HepG2 (cell line): Measurements from ENCODE around the gene HIPK2. TPM values are rescaled to one million over a fixed set of nuclear protein-coding genes. Genes with fewer than 3 reads are reported as not detected.

Source experiments
- ATAC-seq: fragments of 200-7000 bp; cut with Tn5 transposase; 3 replicates; pipeline ENCODE4 v1.9.1; 2020; ENCODE audit warnings: mild to moderate bottlenecking, moderate library complexity
- BruUV-seq: library from RNA; stranded (reverse); fragments of 400-500 nt; replicated peaks from 2 replicates; lab custom pipeline; 2021; lab: Mats Ljungman, UMichigan
- CTCF ChIA-PET: fragments of 300-600 bp; formaldehyde crosslinking; extraction: SDS; loops from one replicate; lab custom pipeline; 2021; ENCODE audit warnings: low total read pairs, inconsistent platforms, low intra/inter-chr PET ratio; lab: Yijun Ruan, JAX
- POLR2A ChIA-PET: fragments of 350-600 bp; sonication (Branson Sonifier 250); formaldehyde crosslinking; loops from one replicate; lab custom pipeline; 2020; ENCODE audit warnings: antibody characterized with exemption, inconsistent platforms; lab: Yijun Ruan, JAX
- DNase-seq: peaks from one replicate; pipeline ENCODE4 v3.0.0-alpha.2; 2015; ENCODE audit warnings: low spot score
- FAIRE-seq: peaks from 3 replicates; lab custom pipeline; 2011; peaks lifted over from hg19 to GRCh38; lab: Jason Lieb, UNC
- H2AFZ ChIP-seq: one replicate; pipeline ENCODE4 v1.6.1; 2011; ENCODE audit warnings: low read length, inconsistent platforms
- H3K27ac ChIP-seq: fragments of 300-600 bp; 3 replicates; pipeline ENCODE4 v1.8.0; 2011; ENCODE audit warnings: mixed run types, mild to moderate bottlenecking, mixed read lengths, low read length, inconsistent platforms; ENCODE audit not compliant: insufficient read depth; ENCODE audit errors: extremely low read length
- H3K27me3 ChIP-seq, 2 experiments: fragments of 200-600 bp in 1 of 2; 2 replicates in 1 of 2; 3 replicates in 1 of 2; pipeline versions ENCODE4 v1.6.0 to v1.8.0; 2011; ENCODE audit warnings: low read length in 2 of 2, mild to moderate bottlenecking in 2 of 2, moderate library complexity in 2 of 2, inconsistent platforms in 1 of 2; ENCODE audit not compliant: insufficient read depth in 2 of 2, control insufficient read depth in 1 of 2
- H3K36me3 ChIP-seq, 2 experiments: fragments of 200-600 bp in 1 of 2; replicated peaks in 1 of 2; 2 replicates in 1 of 2; 3 replicates in 1 of 2; pipeline versions ENCODE4 v1.5.1 to v1.8.0; 2011; ENCODE audit warnings: low read length in 2 of 2, inconsistent platforms in 1 of 2; ENCODE audit not compliant: insufficient read depth in 2 of 2, control insufficient read depth in 1 of 2
- H3K4me1 ChIP-seq: 2 replicates; pipeline ENCODE4 v1.5.1; 2012; ENCODE audit warnings: low read length, inconsistent platforms; ENCODE audit not compliant: insufficient read depth
- H3K4me2 ChIP-seq: 2 replicates; pipeline ENCODE4 v1.6.0; 2011; ENCODE audit warnings: low read depth, low read length, inconsistent platforms
- H3K4me3 ChIP-seq, 3 experiments: fragments of 200-600 bp in 1 of 3; sonication (generic), shearing (Covaris generic) in 1 of 3; replicated peaks in 1 of 3; 2 replicates each; pipeline ENCODE4 v1.5.1; 2011 to 2016; ENCODE audit warnings: low read length in 3 of 3, inconsistent platforms in 2 of 3, low read depth in 2 of 3, mild to moderate bottlenecking in 2 of 3, control low read depth in 1 of 3, mixed read lengths in 1 of 3; ENCODE audit not compliant: insufficient read depth in 1 of 3
- H3K79me2 ChIP-seq: one replicate; pipeline ENCODE4 v1.6.1; 2011; ENCODE audit warnings: low read length, inconsistent platforms; ENCODE audit not compliant: insufficient read depth
- H3K9ac ChIP-seq: 2 replicates; pipeline ENCODE4 v1.6.0; 2011; ENCODE audit warnings: mild to moderate bottlenecking, low read depth, low read length, inconsistent platforms; ENCODE audit not compliant: insufficient read depth
- H3K9me3 ChIP-seq: 2 replicates; pipeline ENCODE4 v1.5.1; 2012; ENCODE audit warnings: mild to moderate bottlenecking, low read length
- H4K20me1 ChIP-seq: 2 replicates; pipeline ENCODE4 v1.6.0; 2011; ENCODE audit warnings: inconsistent platforms, mild to moderate bottlenecking, low read length, moderate library complexity; ENCODE audit not compliant: insufficient read depth
- ARNTL ChIP-seq: sonication (generic); formaldehyde crosslinking; IDR thresholded peaks from 2 replicates; pipeline ENCODE4 v1.4.0; 2020; ENCODE audit warnings: mild to moderate bottlenecking, missing genetic modification reagents
- CBX1 ChIP-seq: IDR thresholded peaks from one replicate; pipeline ENCODE4 v1.6.1; 2016; ENCODE audit warnings: antibody characterized with exemption, low read depth
- CTCF ChIP-seq: sonication (generic); formaldehyde crosslinking; IDR thresholded peaks from 2 replicates; pipeline ENCODE4 v1.5.0; 2020; ENCODE audit warnings: mild to moderate bottlenecking, missing genetic modification reagents, moderate library complexity
- POLR2G ChIP-seq: fragments of 200-400 bp; formaldehyde crosslinking; IDR thresholded peaks from 2 replicates; pipeline ENCODE4 v1.6.1; 2018; ENCODE audit warnings: mild to moderate bottlenecking, low read depth, low read length, moderate library complexity
- RBM22 ChIP-seq: fragments of 200-400 bp; formaldehyde crosslinking; optimal IDR thresholded peaks from 2 replicates; pipeline ENCODE3; 2017; ENCODE audit warnings: mild to moderate bottlenecking, low read length, moderate library complexity
- RELA ChIP-seq: sonication (generic); formaldehyde crosslinking; IDR thresholded peaks from 2 replicates; pipeline ENCODE4 v1.4.0; 2020; ENCODE audit warnings: missing genetic modification reagents
- RNF219 ChIP-seq: sonication (generic); formaldehyde crosslinking; IDR thresholded peaks from 2 replicates; pipeline ENCODE4 v1.5.0; 2020; ENCODE audit warnings: mild to moderate bottlenecking, missing genetic modification reagents
- XRCC5 ChIP-seq: fragments of 200-400 bp; formaldehyde crosslinking; optimal IDR thresholded peaks from 2 replicates; pipeline ENCODE3; 2017; ENCODE audit warnings: mild to moderate bottlenecking, low read length
- ZFP82 ChIP-seq: sonication (generic); formaldehyde crosslinking; IDR thresholded peaks from 2 replicates; pipeline ENCODE4 v1.5.1; 2020; ENCODE audit warnings: mild to moderate bottlenecking, missing genetic modification reagents, borderline replicate concordance
- ZNF331 ChIP-seq: sonication (generic); formaldehyde crosslinking; IDR thresholded peaks from 2 replicates; pipeline ENCODE4 v1.4.0; 2020; ENCODE audit warnings: missing genetic modification reagents
- ZNF615 ChIP-seq: sonication (generic); formaldehyde crosslinking; IDR thresholded peaks from 2 replicates; pipeline ENCODE4 v1.5.0; 2020; ENCODE audit warnings: mild to moderate bottlenecking, missing genetic modification reagents, borderline replicate concordance
- ZNF775 ChIP-seq: sonication (generic); formaldehyde crosslinking; IDR thresholded peaks from 2 replicates; pipeline ENCODE4 v1.4.0; 2020; ENCODE audit warnings: missing genetic modification reagents, mild to moderate bottlenecking, moderate library complexity, borderline replicate concordance
- ZNF790 ChIP-seq: sonication (generic); formaldehyde crosslinking; IDR thresholded peaks from 2 replicates; pipeline ENCODE4 v1.8.0; 2022; ENCODE audit warnings: missing genetic modification reagents, mild to moderate bottlenecking, borderline replicate concordance
- WGBS: methylation state at CpG from one replicate; pipeline ENCODE4 v1.1.6; 2017; ENCODE audit warnings: low lambda C conversion rate; 5-methylcytosine and 5-hydroxymethylcytosine counted together
- in situ Hi-C: cut with HindIII; loops from 2 replicates; pipeline ENCODE4 v1.10.0; 2017; ENCODE audit warnings: low pct_unique_long_range_greater_than_20kb; ENCODE audit not compliant: extremely low pct_ligation_motif_present
- intact Hi-C: fragments of 100-400 bp; cut with micrococcal nuclease; formaldehyde crosslinking; loops from one replicate; pipeline ENCODE4 v1.10.0; 2022; ENCODE audit not compliant: unreplicated experiment
- polyA plus RNA-seq, 8 experiments: library from polyadenylated mRNA; depleted of rRNA in 3 of 8; stranded (reverse) in 7 of 8; unstranded in 1 of 8; fragments of >200 nt; fragmentation: Illumina TruSeq in 4 of 8; extraction: Trizol in 4 of 8; gene quantifications; 2 replicates each; pipeline versions ENCODE4 v1.2.1 to v1.2.3, GENCODE V29; 2011 to 2016; ENCODE audit warnings: low read depth in 4 of 8, missing spikeins in 1 of 8, mixed read lengths in 1 of 8; ENCODE audit not compliant: insufficient read depth in 1 of 8
- total RNA-seq, 5 experiments: library from RNA; depleted of rRNA; stranded (reverse); fragments of >200 nt; fragmentation: Illumina TruSeq; extraction: Trizol; gene quantifications; 2 replicates each; pipeline ENCODE4 v1.2.3, GENCODE V29; 2016; ENCODE audit warnings: low read depth in 1 of 5

Gene HIPK2
- total and polyA plus RNA-seq, 2 of the 13 experiments (the other 11 are each of a cell fraction or from before 2014, with no cell fraction given): 14.4 to 20.2 TPM

DNA sequence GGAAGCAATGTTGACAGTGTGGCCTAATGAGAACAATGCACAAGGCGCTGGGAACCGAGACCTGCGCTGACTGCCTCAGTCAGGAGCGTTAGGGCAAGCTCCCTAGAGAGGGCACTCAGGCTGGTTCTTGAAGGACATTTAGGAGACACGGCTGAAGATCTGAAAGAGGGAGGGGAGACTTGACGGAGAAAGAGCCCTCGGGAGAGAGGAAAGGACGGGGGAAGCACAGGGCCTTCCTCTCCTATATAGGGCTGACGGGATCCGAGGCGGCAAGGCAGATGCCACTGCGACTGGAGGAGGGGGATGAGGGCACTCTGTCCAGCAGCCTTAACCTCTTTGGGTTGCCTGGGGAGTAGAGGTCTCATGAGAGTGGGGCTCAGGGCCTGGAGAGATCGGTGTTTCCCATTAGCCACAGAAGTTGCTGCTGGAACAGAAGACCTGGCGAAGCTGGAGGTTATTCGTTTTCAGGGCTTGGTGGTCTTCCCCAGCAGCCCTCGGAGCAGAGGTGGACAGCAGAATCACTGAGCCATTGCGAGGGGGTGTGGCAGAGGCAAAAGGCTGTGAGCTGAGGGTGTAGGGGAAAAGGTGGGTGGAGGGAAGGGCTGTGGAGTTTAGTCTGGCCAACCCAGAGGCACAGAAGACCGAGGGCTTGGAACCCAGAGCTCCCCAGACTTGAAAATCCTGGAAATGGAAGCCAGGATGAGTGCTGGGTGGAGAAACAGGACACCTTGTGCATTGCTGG is 218.3 kb downstream of the HIPK2 start:
- DNase-seq (no peak), ATAC-seq (peak; percentile 47), FAIRE-seq (no peak)
- H3K9me3 ChIP-seq: no peaks in the 10 kb centered on the region
- H2AFZ ChIP-seq: no peak overlapping the region
- BruUV-seq: no TSS peak
- no peak overlapping the region for H3K9ac ChIP-seq
- H4K20me1 ChIP-seq: no peaks in the 10 kb centered on the region
- H3K79me2 ChIP-seq: no peaks in the 10 kb centered on the region
- POLR2A ChIA-PET: no interaction called here
- H3K4me3 ChIP-seq: no peak overlapping the region
- in situ Hi-C loops: no loop called here
- intact Hi-C loops: loop anchor here (10.0 kb wide), 1 partner anchor 55 kb away; no protein-coding TSS in a partner anchor
- 77% methylated on average over 18 of the region's 18 CpGs for WGBS
- H3K36me3 ChIP-seq: no peaks in the 10 kb centered on the region
- CTCF ChIA-PET: no interaction called here
- no peak overlapping the region for H3K4me2 ChIP-seq
- H3K4me1 ChIP-seq: peaks cover 12% of the 10 kb centered on the region
- no peaks in the 10 kb centered on the region for H3K27me3 ChIP-seq
- H3K27ac ChIP-seq: no peak overlapping the region
- peak; percentile 70 for TF ChIP-seq RBM22
- TF ChIP-seq RNF219 (CRISPR knock-in tag): no peak

DNA sequence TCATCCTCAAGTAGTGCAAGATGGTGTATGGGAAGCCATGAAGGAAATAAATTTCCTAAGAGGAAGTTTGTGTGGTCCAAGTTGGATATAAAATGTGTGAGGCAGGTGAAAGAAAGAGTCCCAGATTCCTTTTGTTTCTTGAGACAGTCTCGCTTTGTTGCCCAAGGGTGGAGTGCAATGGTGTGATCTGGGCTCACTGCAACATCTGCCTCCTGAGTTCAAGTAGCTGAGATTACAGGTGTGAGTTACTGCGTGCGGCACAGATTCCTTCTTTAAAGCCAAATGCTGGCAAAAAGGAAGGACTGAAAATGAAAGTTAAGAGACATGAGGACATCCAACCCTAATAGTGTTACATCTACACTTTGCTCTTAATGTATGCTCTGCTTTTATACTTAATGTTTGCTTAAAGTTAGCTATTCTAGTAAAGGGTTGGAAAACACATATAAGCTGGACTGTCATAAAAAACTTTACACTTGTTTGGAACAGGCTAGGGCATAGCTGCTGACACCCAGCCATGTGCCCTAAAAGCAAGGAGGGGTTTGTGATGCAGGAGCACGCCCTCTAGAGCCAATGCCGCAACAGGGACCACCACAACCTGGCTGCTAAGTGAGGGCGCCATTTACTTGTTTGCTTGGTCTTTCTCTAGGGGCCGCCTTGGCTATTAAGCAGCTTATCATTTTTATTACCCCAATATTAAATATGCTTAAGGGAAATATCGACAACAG is 219.8 kb downstream of the HIPK2 start:
- BruUV-seq: no TSS peak
- in situ Hi-C loops: no loop called here
- Histone ChIP-seq H2AFZ (no peak overlapping the region), H3K4me1 (no peaks in the 10 kb centered on the region), H3K36me3 (no peaks in the 10 kb centered on the region), H3K79me2 (no peaks in the 10 kb centered on the region), H4K20me1 (no peaks in the 10 kb centered on the region), H3K9me3 (no peaks in the 10 kb centered on the region), H3K27me3 (no peaks in the 10 kb centered on the region), H3K27ac (no peak overlapping the region), H3K4me3 (no peak overlapping the region), H3K9ac (no peak overlapping the region), H3K4me2 (no peak overlapping the region)
- ATAC-seq: peak; percentile 36
- POLR2A ChIA-PET: no interaction called here
- FAIRE-seq: no peak
- WGBS: 29% methylated on average over 8 of the region's 8 CpGs
- CTCF ChIA-PET: no interaction called here
- no peak for DNase-seq
- intact Hi-C loops: loop anchor here (10.0 kb wide), 1 partner anchor 53 kb away; no protein-coding TSS in a partner anchor
- TF ChIP-seq ZNF790 (CRISPR knock-in tag) (no peak), ZNF331 (CRISPR knock-in tag) (no peak), POLR2G (no peak), ZFP82 (no peak), ZNF615 (CRISPR knock-in tag) (no peak), ARNTL (CRISPR knock-in tag) (no peak), RELA (CRISPR knock-in tag) (no peak), XRCC5 (no peak), CTCF (peak; percentile 44), CBX1 (no peak), ZNF775 (CRISPR knock-in tag) (no peak)
